MM.1S (cell line): ENCODE measurements around the gene CCDC154.

ENCODE experiments used
- EZH2phosphoT487 ChIP-seq: fragments of 300-600 bp; sonication (generic); IDR thresholded peaks from 2 replicates; pipeline ENCODE4 v1.6.1; 2018; ENCODE audit warnings: antibody characterized with exemption, low read length
- TF ChIP-seq, protein P1 (sequence below): fragments of 300-600 bp; sonication (generic); IDR thresholded peaks from 2 replicates; pipeline ENCODE4 v1.5.1; 2016; ENCODE audit warnings: antibody characterized with exemption, low read length, mixed read lengths

DNA sequence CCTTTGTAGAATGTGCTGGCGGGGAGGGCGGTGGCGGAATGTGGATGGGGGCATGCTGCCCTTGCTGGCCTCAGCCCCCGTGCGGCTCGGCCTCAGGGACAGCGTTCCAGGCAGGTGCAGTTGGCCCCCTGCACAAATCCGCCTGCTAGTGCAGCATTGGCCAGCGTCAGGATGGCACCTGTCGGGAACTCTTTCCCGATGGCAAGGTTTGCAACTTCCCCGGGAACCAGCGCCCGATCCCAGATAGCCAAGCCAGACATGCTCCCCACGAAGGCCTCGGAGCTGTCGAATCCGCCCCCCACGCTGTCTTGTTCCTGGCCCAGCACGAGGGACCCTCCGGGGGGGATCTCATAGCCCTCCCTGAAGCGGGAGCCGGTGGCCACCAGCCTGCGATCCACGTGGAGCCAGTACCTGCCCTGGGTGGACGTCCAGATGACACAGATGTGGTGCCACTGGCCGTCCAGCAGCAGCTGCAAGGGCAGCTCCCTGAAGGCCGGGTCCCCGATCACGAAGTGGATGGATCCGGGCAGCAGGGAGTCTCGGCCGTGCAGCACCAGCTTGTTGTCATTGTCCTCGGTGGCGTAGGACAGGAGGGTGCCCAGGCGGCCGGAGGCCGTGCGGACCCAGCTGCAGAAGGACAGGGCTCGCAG, 41.6 kb upstream of the CCDC154 start:
- TF ChIP-seq EZH2phosphoT487 = no peak
- TF ChIP-seq, protein P1, sequence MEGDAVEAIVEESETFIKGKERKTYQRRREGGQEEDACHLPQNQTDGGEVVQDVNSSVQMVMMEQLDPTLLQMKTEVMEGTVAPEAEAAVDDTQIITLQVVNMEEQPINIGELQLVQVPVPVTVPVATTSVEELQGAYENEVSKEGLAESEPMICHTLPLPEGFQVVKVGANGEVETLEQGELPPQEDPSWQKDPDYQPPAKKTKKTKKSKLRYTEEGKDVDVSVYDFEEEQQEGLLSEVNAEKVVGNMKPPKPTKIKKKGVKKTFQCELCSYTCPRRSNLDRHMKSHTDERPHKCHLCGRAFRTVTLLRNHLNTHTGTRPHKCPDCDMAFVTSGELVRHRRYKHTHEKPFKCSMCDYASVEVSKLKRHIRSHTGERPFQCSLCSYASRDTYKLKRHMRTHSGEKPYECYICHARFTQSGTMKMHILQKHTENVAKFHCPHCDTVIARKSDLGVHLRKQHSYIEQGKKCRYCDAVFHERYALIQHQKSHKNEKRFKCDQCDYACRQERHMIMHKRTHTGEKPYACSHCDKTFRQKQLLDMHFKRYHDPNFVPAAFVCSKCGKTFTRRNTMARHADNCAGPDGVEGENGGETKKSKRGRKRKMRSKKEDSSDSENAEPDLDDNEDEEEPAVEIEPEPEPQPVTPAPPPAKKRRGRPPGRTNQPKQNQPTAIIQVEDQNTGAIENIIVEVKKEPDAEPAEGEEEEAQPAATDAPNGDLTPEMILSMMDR = no peak
